ENCODE measurements around the gene MYO10. TPM values are rescaled to one million over a fixed set of nuclear protein-coding genes. Genes with fewer than 3 reads are reported as not detected.

Gene MYO10
- total and polyA plus RNA-seq, 4 donors: 27.9 to 77.7 (median 41.8) TPM

- Histone ChIP-seq H3K36me3 (ENCODE audit: control insufficient read depth, insufficient read depth, low read length) (no peaks in the 10 kb centered on the region), H3K27ac (ENCODE audit: low read depth, low read length) (no peak overlapping the region), H3K9me3 (ENCODE audit: control insufficient read depth, insufficient read depth, low read length) (no peaks in the 10 kb centered on the region), H3K4me1 (ENCODE audit: control insufficient read depth, insufficient read depth, low read length) (peaks cover 5% of the 10 kb centered on the region), H3K4me3 (ENCODE audit: low read depth, low read length) (no peak overlapping the region), H3K27me3 (ENCODE audit: control insufficient read depth, insufficient read depth, low read length) (no peaks in the 10 kb centered on the region)
- DNase-seq (ENCODE audit: low read depth in 4 of 6, low spot score in 6 of 6): no peak
- 86% methylated on average over 3 of the region's 4 CpGs for WGBS (ENCODE audit: insufficient coverage)
Observed at GRCh38 chr5:16812911-16813310, 123.2 kb downstream of the MYO10 start.

GRCh38 chr5:16812448-16812847 is 123.6 kb downstream of the MYO10 start:
- H3K9me3 ChIP-seq (ENCODE audit: control insufficient read depth, insufficient read depth, low read length): no peaks in the 10 kb centered on the region
- H3K4me3 ChIP-seq (ENCODE audit: low read depth, low read length): no peak overlapping the region
- no peaks in the 10 kb centered on the region for H3K27me3 ChIP-seq (ENCODE audit: control insufficient read depth, insufficient read depth, low read length)
- no peak for DNase-seq (ENCODE audit: low read depth in 4 of 6, low spot score in 6 of 6)
- no peak overlapping the region for H3K27ac ChIP-seq (ENCODE audit: low read depth, low read length)
- WGBS (ENCODE audit: insufficient coverage): 100% methylated on average over 1 of the region's 3 CpGs
- H3K4me1 ChIP-seq (ENCODE audit: control insufficient read depth, insufficient read depth, low read length): peaks cover 5% of the 10 kb centered on the region
- no peaks in the 10 kb centered on the region for H3K36me3 ChIP-seq (ENCODE audit: control insufficient read depth, insufficient read depth, low read length)

DNA sequence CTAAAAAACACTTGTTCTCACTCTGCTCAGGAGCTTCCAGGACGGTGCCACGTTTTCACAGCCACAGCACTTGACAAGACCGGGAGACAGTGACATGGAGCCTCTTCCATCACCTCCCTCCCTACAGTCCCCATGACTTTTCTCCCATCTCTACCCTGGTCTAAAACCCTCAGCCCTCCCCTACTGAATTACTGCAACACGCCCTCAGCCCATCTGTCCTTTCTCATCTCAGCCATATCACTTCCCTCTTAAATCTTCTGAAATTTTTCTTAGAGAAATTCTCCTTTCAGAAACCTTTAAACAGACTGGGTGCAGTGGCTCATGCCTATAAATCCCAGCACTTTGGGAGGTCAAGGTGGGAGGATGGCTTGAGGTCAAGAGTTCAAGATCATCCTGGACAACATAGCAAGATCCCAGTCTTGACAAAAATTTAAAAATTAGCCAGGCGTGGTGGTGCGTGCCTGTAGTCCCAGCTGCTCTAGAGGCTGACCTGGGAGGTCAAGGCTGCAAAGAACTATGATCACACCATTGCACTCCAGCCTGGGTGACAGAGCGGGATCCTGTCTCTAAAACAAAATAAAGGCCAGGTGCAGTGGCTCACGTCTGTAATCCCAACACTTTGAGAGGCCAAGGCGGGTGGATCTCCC is 125.8 kb downstream of the MYO10 start:
- Histone ChIP-seq H3K36me3 (ENCODE audit: control insufficient read depth, insufficient read depth, low read length) (no peaks in the 10 kb centered on the region), H3K27ac (ENCODE audit: low read depth, low read length) (no peak overlapping the region), H3K27me3 (ENCODE audit: control insufficient read depth, insufficient read depth, low read length) (no peaks in the 10 kb centered on the region), H3K4me3 (ENCODE audit: low read depth, low read length) (no peak overlapping the region), H3K4me1 (ENCODE audit: control insufficient read depth, insufficient read depth, low read length) (peaks cover 5% of the 10 kb centered on the region), H3K9me3 (ENCODE audit: control insufficient read depth, insufficient read depth, low read length) (no peaks in the 10 kb centered on the region)
- WGBS (ENCODE audit: insufficient coverage): 87% methylated on average over 9 of the region's 9 CpGs
- peak in 1 of 6 donors; percentile 17 for DNase-seq (ENCODE audit: low read depth in 4 of 6, low spot score in 6 of 6)

GRCh38 chr5:16809395-16810207 is 126.5 kb downstream of the MYO10 start:
- peak in 2 of 6 donors; percentile 22 to 56 for DNase-seq (ENCODE audit: low read depth in 4 of 6, low spot score in 6 of 6)
- Histone ChIP-seq H3K9me3 (ENCODE audit: control insufficient read depth, insufficient read depth, low read length) (no peaks in the 10 kb centered on the region), H3K27me3 (ENCODE audit: control insufficient read depth, insufficient read depth, low read length) (no peaks in the 10 kb centered on the region), H3K4me1 (ENCODE audit: control insufficient read depth, insufficient read depth, low read length) (peaks cover 5% of the 10 kb centered on the region), H3K4me3 (ENCODE audit: low read depth, low read length) (no peak overlapping the region), H3K36me3 (ENCODE audit: control insufficient read depth, insufficient read depth, low read length) (no peaks in the 10 kb centered on the region), H3K27ac (ENCODE audit: low read depth, low read length) (no peak overlapping the region)
- WGBS (ENCODE audit: insufficient coverage): 42% methylated on average over 6 of the region's 12 CpGs

- H3K27ac ChIP-seq (ENCODE audit: low read depth, low read length): no peak overlapping the region
- H3K4me3 ChIP-seq (ENCODE audit: low read depth, low read length): no peak overlapping the region
- peak in 1 of 6 donors; percentile 59 for DNase-seq (ENCODE audit: low read depth in 4 of 6, low spot score in 6 of 6)
- H3K36me3 ChIP-seq (ENCODE audit: control insufficient read depth, insufficient read depth, low read length): no peaks in the 10 kb centered on the region
- WGBS (ENCODE audit: insufficient coverage): 96% methylated on average over 9 of the region's 11 CpGs
- no peaks in the 10 kb centered on the region for H3K9me3 ChIP-seq (ENCODE audit: control insufficient read depth, insufficient read depth, low read length)
- no peaks in the 10 kb centered on the region for H3K27me3 ChIP-seq (ENCODE audit: control insufficient read depth, insufficient read depth, low read length)
- H3K4me1 ChIP-seq (ENCODE audit: control insufficient read depth, insufficient read depth, low read length): peaks cover 5% of the 10 kb centered on the region
Observed at GRCh38 chr5:16809010-16809394, 127.1 kb downstream of the MYO10 start.

GRCh38 chr5:16808021-16808420 is 128.1 kb downstream of the MYO10 start:
- no peaks in the 10 kb centered on the region for H3K36me3 ChIP-seq (ENCODE audit: control insufficient read depth, insufficient read depth, low read length)
- no peak overlapping the region for H3K4me3 ChIP-seq (ENCODE audit: low read depth, low read length)
- 100% methylated on average over 3 of the region's 7 CpGs for WGBS (ENCODE audit: insufficient coverage)
- H3K27me3 ChIP-seq (ENCODE audit: control insufficient read depth, insufficient read depth, low read length): no peaks in the 10 kb centered on the region
- no peak overlapping the region for H3K27ac ChIP-seq (ENCODE audit: low read depth, low read length)
- DNase-seq (ENCODE audit: low read depth in 4 of 6, low spot score in 6 of 6): no peak
- H3K4me1 ChIP-seq (ENCODE audit: control insufficient read depth, insufficient read depth, low read length): peaks cover 5% of the 10 kb centered on the region
- no peaks in the 10 kb centered on the region for H3K9me3 ChIP-seq (ENCODE audit: control insufficient read depth, insufficient read depth, low read length)

- WGBS (ENCODE audit: insufficient coverage): 80% methylated on average over 5 of the region's 5 CpGs
- Histone ChIP-seq H3K4me1 (ENCODE audit: control insufficient read depth, insufficient read depth, low read length) (peaks cover 5% of the 10 kb centered on the region), H3K27me3 (ENCODE audit: control insufficient read depth, insufficient read depth, low read length) (no peaks in the 10 kb centered on the region), H3K4me3 (ENCODE audit: low read depth, low read length) (no peak overlapping the region), H3K9me3 (ENCODE audit: control insufficient read depth, insufficient read depth, low read length) (no peaks in the 10 kb centered on the region), H3K36me3 (ENCODE audit: control insufficient read depth, insufficient read depth, low read length) (no peaks in the 10 kb centered on the region), H3K27ac (ENCODE audit: low read depth, low read length) (no peak overlapping the region)
- no peak for DNase-seq (ENCODE audit: low read depth in 4 of 6, low spot score in 6 of 6)
Observed at GRCh38 chr5:16807547-16807864, 128.6 kb downstream of the MYO10 start.

- no peaks in the 10 kb centered on the region for H3K36me3 ChIP-seq (ENCODE audit: control insufficient read depth, insufficient read depth, low read length)
- peaks cover 5% of the 10 kb centered on the region for H3K4me1 ChIP-seq (ENCODE audit: control insufficient read depth, insufficient read depth, low read length)
- H3K27me3 ChIP-seq (ENCODE audit: control insufficient read depth, insufficient read depth, low read length): no peaks in the 10 kb centered on the region
- DNase-seq (ENCODE audit: low read depth in 4 of 6, low spot score in 6 of 6): peak in 1 of 6 donors; percentile 32
- no peak overlapping the region for H3K4me3 ChIP-seq (ENCODE audit: low read depth, low read length)
- no peak overlapping the region for H3K27ac ChIP-seq (ENCODE audit: low read depth, low read length)
- no peaks in the 10 kb centered on the region for H3K9me3 ChIP-seq (ENCODE audit: control insufficient read depth, insufficient read depth, low read length)
- WGBS (ENCODE audit: insufficient coverage): 76% methylated on average over 10 of the region's 12 CpGs
Observed at GRCh38 chr5:16806711-16807546, 129.2 kb downstream of the MYO10 start.

GRCh38 chr5:16805486-16805885 is 130.6 kb downstream of the MYO10 start:
- Histone ChIP-seq H3K36me3 (ENCODE audit: control insufficient read depth, insufficient read depth, low read length) (no peaks in the 10 kb centered on the region), H3K4me3 (ENCODE audit: low read depth, low read length) (no peak overlapping the region), H3K4me1 (ENCODE audit: control insufficient read depth, insufficient read depth, low read length) (peaks cover 5% of the 10 kb centered on the region), H3K27me3 (ENCODE audit: control insufficient read depth, insufficient read depth, low read length) (no peaks in the 10 kb centered on the region), H3K9me3 (ENCODE audit: control insufficient read depth, insufficient read depth, low read length) (no peaks in the 10 kb centered on the region), H3K27ac (ENCODE audit: low read depth, low read length) (no peak overlapping the region)
- no peak for DNase-seq (ENCODE audit: low read depth in 4 of 6, low spot score in 6 of 6)
- WGBS (ENCODE audit: insufficient coverage): 93% methylated on average over 5 of the region's 7 CpGs

Data from spinal cord (tissue), 10 donors.